Stimulated activated CD8-positive, alpha-beta memory T cell treated with anti-CD3 and anti-CD28 coated beads, Interleukin-12 subunit alpha, Interleukin-12 subunit beta, amount 100 ng/mL, for 24 hours (primary cell): Measurements from ENCODE around the gene SAMD1.

ENCODE experiments used
- DNase-seq: peaks from one replicate; pipeline ENCODE4 v3.0.0-alpha.2; 2020; ENCODE audit errors: extremely low read depth

SAMD1 gene

DNA sequence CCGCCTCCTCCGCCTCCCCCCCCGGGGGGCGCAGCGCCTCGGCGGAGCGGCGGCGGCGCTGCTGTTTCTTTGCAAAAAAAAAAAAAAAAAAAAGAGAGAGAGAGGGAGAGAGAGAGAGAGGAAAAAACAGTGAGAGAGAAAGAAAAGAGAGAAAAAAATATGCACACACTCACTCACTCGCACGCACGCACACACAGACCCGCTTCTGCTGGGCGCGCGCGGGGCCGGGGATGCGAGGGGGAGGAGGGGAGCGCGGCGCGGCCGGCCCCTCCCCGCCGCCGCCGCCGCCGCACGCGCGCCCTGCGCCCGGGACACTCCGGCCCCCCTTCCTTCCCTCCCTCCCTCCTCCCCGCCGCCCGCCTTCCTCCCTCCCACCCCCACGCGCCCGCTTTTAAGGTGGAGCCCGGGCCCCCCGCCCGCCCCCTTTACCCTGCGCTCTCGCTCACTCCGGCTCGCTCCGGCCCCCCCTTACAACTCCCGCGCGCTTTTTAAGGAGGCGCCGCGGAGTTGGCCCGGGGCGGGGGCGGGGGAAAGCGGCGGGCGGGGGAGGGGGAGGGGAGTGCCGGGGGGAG is at the start of gene SAMD1:
Gene SAMD1 (minus strand): TSS at position 243 of the 572 bp plus-strand sequence.
- DNase-seq = peak; percentile 76

DNA sequence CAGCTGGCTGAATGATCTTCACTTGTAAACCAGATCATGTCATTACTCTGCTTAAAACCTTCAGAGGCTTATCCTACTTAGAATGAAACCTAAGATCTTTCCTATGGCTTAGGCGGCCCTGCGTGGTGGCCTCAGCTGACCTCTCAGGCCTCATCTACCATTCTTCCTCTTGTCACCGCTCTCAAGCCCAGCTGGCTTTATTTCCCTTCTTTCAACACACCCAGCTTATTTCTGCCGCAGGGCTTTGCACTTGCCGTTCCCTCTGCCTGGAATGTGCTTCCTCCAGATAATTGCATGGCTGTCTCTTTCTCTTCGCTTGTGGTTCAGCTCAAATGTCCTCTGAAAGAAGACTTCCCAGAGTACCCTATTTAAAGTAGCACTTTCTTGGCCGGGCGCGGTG is 49.4 kb upstream of the SAMD1 start:
- no peak for DNase-seq

DNA sequence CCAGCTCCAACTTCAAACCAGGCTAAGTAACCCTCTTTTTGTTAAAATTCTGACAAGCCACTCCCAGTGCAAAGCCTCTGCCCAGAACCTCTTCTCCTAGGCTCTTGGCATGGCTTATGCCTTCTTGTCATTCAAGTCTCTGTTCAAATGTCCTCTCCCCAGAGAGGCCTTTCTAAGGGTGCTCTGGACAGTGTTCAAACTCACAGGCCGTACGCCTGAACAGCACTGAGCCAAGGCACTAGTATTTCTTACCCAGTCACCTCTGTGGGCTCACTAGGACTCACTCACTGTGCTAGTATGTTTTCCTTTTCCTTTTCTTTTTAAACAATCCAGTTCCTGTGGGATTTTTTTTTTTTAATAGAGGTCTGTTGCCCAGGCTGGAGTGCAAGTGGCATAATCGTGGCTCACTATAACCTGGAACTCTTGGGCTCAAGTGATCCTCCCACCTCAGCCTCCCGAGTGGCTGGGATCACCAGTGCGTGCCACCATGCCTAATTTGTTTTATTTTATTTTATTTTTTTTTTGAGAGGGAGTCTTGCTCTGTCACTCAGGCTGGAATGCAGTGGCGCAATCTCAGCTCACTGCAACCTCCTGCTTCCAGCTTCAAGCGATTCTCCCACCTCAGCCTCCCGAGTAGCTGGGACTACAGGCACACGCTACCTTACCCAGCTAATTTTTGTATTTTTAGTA is 48.2 kb upstream of the SAMD1 start:
- no peak for DNase-seq

DNA sequence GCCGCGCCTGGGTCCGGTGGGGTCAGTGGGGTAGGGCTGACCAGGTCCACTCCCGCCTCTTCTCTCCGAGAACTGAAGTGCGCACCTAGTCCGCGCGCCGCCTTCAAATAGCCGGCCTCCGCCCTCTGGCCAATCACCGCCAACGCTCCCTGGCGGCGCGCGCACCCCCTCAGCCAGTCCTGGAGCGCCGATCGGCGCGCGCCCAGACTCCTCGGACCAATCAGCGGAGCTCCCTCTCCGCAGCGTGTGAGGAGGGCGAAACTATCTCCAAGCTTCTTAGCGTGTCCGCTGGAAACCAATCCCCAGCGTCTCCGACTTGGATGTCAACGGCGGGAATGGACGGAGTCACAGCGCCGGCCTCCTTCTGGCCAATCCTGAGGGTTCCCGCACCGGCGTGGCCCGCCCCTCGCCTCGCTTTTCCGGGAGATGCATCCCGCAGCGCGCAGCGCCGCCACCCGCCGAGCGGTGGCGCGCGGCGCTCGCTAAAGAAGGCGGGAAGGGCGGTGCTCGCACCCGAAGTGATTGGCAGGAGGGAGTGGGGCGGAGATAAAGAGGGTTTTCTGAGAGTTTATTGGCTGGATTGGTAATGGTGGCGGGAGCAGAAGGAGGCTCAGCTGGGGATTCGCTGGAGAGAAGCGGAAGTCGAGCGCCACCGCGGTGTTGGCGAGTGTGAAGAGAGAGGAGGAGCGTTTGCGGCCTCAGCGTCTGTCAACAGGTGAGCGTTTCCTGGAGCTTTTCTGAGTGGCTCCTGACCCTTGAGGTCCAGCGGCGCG is 46.1 kb upstream of the SAMD1 start, which contains the start of gene ASF1B:
Gene ASF1B (minus strand): TSS at position 81 of the 773 bp plus-strand sequence. CDS start 133 bp downstream, outside the sequence.
- DNase-seq = peak; percentile 94

DNA sequence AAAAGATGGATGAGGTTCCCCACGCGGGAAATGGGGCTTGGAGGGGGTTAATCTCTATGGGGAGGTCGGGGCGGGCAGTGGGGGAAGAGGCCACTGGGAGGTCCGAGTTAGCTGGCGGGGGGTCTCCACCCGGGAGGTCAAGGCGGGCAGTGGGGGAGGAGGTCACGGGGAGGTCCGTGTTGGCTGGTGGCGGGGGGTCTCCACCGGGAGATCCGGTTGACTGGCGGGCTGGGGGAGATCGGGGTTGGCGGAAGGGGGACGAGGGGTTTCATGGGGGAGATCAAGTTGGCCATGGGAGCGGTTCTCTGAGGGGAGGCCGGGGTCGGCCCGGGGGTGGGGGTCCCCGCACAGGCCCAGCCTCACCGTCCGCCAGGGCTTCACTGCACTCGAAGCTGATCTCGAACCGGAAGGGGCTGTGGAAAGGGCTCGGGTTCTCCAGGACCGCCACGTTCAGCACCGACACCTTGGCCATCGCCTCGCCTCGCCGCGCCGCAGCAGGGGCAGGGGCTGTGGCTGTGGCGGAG is 45.5 kb upstream of the SAMD1 start:
- no peak for DNase-seq

DNA sequence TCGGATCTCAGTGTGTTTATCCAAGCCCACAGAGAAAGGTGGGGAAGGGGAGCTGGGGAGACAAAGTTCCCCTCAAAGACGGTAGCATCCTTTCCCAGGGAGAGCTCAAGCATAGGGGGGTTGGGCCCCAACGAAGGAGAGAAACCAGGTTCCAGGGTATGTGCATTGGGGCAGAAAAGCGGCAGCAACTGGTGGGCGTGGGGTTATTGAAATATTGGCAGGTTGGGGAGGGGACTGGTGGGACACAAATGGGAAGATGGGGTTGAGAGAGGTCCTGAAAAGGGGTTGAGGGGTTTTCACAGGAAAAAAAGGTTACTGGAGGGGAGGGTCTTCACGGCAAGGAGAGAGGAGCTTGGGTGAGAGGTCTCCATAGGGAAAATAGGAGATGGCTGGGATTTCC is 44.8 kb upstream of the SAMD1 start:
- no peak for DNase-seq

DNA sequence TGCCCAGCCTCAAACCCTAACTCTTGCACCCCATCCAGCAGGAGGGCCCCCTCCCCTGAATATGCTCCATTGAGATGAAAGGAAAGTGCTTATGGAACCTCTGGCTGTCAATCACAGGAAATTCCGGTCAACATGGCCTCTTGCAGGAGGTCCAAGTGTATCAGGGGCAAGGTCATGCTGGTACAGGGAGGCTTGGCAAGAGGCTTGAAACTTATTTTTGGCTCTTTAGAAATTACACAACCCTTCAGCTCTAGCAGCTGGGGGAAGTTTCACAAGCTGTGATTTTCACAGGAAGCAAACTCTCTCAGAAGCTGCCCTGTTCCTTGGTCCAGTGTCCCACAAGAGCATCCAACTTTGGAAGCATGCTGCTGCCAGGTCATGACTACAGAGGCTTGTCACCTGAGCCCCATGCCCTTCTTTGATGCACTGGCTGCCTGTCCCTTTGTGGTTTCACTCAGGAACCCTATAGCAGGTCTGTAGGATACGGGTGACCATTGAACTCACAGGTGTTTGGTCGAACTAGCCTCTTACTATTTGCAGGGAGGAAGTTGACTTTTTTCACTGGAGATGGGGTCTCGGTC is 37.5 kb upstream of the SAMD1 start:
- no peak for DNase-seq

DNA sequence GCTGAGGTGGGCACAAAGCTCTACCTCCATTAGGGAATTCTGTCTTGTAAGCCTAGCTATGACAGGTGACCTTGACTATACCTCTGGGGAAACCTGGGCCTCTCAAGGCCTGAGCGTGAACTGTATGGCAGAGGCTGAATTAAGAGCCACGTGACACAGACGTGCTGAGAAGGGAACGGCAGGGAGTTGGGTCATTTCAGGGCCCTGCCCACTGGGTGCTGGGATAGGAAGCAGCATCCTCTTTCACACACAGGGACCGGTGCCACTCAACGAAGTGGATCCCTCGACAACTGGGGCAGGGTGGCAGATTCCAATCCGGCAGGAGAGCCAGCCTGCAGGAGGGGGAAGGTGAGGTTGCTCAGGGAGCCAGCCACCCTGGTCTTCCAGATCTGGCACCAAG is 36.6 kb upstream of the SAMD1 start:
- no peak for DNase-seq

DNA sequence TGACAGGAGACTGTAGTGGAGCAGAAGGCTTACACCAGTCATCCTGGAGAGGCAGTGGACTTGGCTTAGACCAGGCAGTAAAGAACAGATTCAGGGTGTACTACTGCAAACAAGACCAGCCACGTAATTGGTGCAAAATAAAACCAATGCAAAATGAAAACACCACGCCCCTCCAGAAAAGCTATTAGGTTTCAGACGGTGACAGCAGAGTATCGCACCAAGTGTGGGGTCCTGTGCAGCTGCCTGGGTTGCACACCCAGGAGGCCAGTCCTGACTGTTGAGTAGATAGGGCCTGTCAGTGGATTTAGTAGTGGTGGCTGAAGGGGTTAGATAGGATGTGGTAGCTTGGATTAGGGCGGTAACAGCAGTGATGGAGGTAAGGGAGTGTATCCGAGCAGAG is 32.4 kb upstream of the SAMD1 start:
- DNase-seq = no peak

DNA sequence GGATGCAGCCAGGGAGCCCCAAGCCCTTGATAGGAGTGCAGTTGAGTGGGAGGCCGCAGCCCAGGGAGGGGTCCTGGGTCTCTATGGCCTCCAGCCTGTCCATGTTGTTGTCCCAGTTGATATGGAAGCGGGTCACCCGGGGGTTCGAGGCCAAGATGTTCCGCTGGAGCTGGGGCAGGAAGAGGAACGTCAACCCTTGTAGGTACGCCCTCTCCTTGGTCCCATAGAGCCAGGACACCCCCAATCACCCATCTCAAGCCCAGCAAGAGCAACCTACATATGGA is 29.9 kb upstream of the SAMD1 start:
- DNase-seq = no peak

DNA sequence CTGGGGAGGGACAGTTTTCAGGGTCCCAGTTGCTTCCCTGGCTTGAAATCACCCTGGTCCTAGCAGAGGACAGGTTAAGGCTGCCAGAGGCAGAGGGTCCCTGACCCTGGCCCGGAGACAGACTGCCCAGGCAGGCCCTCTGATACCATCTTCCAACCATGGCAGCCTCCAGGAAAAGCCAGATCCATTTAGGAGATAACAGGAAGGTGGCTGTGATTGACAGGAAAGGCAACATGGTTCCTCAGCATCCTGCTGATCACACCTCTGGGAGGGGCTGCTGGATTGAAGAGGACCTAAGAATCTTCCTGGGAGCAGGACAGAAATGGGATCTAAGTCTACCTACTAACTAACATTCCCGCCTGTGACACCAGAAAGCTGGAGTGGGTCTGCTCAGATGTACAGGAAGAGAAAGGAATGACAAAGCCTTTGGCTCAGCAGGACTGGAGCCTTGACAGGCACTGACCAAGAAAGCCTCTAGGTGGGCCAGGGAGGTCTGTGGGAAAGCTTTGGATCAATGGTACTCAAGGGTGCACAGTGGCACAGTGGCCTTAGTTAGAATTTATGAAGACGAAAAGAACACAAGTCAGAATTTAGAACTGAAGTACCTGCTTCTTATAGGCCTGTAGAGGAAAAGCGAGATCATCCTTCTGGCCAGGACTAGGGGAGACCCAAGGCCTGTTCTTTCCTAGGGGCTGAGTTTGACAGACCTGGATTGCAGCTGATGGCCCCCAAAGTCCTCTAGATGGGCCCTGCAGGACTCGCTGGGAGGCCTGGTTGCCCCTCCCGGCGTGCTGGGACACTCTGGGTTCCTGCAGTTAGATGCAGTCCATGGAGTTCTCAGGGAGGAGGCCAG is 29.3 kb upstream of the SAMD1 start:
- no peak for DNase-seq

DNA sequence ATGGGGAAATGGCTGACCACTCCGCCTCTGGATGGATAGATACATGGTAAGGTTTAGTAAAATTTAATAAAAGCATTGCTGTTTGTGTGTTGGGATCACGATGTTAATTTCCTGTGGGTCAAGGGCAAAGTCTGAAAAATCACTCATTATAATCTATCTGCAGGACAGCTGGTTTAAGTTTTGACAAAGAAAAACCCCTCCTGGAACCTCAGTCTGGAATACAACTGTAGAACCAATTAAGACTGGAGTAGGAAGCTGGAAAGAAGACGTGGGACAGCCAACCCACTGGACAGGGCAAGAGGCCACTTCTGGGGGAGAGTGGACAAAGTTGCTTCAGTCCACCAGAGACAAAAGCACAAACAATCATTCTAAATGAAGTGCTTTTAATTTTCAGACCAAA is 28.6 kb upstream of the SAMD1 start:
- no peak for DNase-seq

DNA sequence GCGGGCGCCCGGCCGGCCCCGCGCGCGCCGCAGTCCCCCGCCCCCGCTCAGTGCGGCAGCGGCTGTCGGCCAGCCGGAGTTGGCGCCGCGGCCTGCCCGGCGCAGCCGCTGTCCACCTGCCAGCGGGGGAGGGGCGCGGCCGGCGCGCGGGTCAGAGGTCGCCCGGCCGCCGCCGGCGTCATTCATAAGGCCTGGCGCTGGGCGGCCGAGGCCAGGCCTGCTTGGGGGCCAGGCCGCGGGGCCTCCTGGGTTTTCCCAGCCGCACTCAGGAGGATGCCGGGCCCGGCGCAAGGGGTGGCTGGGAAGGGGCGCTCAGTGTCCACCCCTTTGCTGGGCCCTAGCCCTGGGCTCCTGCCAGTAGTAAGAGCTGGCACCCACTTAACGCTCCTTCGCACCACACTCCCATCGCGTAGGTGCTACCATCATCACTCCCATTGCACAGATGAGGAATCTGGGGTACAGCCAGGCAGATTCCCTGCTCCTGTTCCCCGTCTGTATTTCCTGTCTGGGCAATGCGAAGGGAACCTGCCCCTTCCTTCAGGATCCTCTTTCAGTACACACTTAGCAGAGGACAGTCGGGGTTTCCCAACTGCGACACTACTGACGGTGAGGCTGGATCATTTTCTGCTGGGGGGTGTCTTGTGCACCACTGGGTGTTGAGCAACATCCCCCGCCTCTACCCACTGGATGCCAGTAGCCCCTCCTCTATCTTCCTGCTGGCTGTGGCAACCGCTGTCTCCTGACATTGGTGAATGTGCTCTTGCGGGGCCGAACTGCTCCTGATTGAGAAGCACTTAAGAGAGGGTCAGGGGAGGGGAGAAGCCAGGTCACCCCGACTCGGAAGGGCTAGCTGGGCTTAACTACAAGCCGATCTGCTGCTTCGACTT is 27.9 kb upstream of the SAMD1 start:
- no peak for DNase-seq

DNA sequence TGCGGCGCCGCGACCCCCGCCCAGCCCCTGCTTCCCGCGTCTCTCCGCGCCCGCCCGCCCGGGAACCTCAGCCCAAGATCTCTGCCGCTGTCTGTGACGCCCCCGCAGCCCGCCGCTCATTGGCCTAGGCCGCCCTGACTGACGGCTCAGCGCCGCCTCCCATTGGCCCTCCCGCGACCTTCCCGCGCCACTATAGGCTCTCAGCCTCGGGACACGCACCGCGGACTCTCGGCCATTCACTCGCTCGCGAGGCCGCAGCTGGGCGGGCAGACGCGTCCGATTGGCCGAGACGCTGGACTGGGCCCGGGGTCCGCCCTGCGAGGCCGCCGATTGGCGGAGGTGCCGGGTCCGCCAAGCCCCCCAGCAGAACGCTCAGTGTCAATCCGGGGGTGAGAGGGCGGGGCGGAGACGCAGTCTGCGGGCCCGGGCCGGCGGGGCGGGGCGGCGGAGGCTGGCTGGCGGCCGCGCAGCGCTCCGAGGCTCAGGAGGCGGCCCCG is 27.2 kb upstream of the SAMD1 start, which contains the start of gene PRKACA:
Gene PRKACA (minus strand): TSS at position 95 of the 497 bp plus-strand sequence. CDS start 215 bp downstream, outside the sequence.
- peak; percentile 98 for DNase-seq

DNA sequence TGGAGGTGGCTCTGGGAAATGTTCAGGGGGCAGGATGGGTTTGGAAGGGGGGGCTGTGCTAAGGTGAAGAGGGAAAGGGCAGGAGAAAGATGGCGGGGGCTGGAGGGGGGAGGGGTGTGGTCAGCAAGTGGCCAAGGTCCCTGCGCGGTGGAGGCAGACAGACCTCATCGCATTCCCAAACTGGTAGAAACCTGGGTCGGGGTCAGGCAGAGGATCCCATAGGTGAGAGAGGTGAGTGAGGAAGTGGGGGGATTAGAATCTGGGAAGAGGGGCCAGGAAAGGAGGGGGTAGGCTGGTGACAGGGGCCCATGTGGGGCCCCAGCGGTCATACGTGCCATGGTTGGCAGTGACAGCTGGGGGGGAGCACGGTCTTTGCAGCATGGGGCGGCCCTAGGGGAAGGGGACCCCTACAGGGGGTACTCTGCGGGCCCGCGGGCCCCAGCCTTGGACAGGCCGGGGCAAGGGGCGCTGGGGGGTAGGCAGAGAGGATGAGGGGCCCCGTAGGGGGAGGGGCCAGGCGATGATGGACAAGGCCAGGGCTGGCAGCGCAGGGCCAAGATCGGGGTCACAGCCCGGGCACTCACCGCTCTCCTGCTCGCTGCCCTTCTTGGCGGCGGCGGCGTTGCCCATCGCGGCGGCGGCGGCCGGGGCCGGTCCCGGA is 26.5 kb upstream of the SAMD1 start:
- DNase-seq = no peak

DNA sequence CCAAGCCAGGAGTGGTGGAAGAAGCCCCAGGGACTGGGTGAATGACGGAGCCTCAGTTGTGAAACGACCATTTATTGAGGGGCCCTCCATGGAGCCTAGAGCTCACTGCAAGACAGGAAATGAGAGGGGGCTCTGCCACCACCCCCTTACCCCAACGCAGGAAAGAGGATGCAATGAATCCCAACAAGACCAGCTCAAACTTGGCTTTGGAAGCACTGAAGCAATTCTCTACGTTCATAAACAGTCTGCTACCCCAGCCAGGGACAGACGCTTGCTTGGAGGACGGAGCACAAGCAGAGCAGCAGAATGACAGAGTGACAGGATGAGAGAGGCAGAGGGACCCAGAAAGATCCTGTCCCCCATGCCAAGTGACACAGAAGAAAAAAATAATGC is 26.0 kb upstream of the SAMD1 start:
- no peak for DNase-seq

DNA sequence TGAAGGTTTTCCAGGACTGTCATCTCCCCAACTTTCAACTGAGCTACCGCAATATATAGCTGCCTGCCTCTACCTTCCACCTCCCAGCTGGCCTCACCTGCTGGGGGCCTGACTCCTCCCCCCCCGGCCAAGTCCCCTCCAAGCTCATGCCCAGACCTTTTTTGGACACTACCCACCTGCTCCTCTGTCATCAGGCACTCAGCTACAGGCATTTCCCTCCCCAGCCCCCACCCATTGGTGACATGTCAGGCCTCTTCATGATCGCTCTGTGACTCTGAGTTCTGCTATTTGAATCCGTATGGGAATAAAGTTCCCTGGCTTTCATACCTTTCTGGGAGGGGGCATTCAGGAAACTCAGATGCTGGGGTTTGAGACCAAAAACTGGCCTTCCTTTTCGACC is 25.2 kb upstream of the SAMD1 start:
- DNase-seq = no peak

DNA sequence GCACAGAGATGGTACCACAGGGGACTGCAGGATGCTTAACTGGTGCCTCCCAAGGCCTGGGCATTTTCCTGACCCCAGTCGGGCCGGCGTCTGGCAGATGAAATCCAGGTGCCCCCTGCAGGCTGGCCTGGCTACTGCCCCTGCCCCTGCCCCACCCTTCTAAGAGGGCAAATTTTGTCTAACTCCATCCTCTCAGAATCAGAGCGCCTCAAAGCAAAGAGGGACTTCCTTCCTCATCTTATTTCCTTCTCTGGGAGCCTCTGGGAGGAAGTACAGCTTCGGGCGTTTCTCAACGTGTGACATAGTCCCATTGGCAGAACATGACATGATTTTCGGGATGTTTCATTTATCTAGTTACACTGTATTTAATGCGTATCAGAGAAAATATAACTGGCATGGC is 24.3 kb upstream of the SAMD1 start:
- DNase-seq = no peak

DNA sequence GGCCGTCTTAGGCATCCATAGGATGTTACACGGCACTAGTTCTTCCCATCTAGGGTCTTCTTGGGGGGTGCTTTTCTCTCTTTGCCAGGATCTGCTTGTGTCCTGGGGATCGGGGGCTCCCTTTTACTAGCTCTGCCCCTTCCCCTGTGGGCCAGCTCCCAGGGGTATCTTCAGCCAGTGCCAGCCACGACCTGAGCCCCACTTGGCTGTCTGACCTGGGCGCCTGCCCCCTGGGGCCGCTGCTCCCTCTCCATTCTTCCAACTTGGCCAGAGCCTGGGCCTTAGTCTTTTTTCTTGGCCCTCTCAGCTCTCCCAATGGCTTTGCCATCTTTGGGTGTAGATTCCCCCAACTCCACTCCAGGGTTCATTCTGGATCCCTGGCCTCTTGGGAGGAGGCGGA is 23.9 kb upstream of the SAMD1 start:
- no peak for DNase-seq
